Measurements from ENCODE around the gene CAD. TPM values are rescaled to one million over a fixed set of nuclear protein-coding genes. Genes with fewer than 3 reads are reported as not detected.

CAD gene
- total RNA-seq, 1 experiment from 2014 or later = 130 TPM

DNA sequence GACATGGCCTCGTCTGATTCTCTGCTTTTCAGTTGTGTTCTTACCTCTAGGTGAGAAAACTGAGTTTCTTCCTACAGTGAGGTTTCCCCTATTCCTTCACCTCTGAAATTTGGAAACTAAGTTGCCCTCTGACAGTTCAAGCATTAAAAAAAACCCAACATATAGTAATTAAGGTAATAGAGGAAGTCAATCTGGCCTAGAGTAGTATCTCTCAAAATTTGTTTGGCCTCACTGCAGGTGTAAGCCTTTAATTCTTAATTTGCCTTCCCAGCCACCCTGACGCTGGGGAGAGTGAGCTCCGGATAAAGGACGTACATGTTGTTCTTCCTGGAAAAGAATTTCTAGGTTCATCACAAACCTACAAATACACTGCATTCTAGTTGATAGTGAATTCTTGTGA lies 1.4 kb downstream of the CAD start:
- H2BK20ac ChIP-seq (ENCODE audit: low read depth, low read length, poor library complexity, severe bottlenecking) = no peak overlapping the region
- WGBS (ENCODE audit: extremely low coverage, insufficient read length, low lambda C conversion rate) = no CpG with 5 or more reads among the region's 4 CpGs
- no peak overlapping the region for H3T11ph ChIP-seq (ENCODE audit: low read length)
- peak overlapping the region; percentile 97 for H3K4me2 ChIP-seq (ENCODE audit: insufficient read depth, insufficient read length, low read length)
- no peak for DNase-seq
- no peak overlapping the region for H3K56ac ChIP-seq (ENCODE audit: insufficient read length, low read depth, low read length)
- H4K91ac ChIP-seq (ENCODE audit: insufficient read length, low read depth, low read length) = no peak overlapping the region
- H2AFZ ChIP-seq (ENCODE audit: low read length) = no peak overlapping the region
- H3K79me2 ChIP-seq (ENCODE audit: insufficient read depth, low read length) = peaks cover 12% of the 10 kb centered on the region; the same call in 1 of the 2 replicates
- no peak overlapping the region for H2AK5ac ChIP-seq (ENCODE audit: insufficient read length, low read length)
- no peak overlapping the region for H2BK120ac ChIP-seq (ENCODE audit: low read depth, low read length, poor library complexity, severe bottlenecking)
- peaks cover 21 to 28% of the 10 kb centered on the region in 2 experiments for H3K4me1 Mint-ChIP-seq
- H4K8ac ChIP-seq (replicated peaks; ENCODE audit: insufficient read length, low read depth, low read length) = no peak overlapping the region
- H3K14ac ChIP-seq (ENCODE audit: insufficient read depth, low read length) = no peak overlapping the region
- no peak overlapping the region for H3K18ac ChIP-seq (ENCODE audit: insufficient read length, low read depth, low read length)
- H3K23ac ChIP-seq (ENCODE audit: insufficient read length, low read depth, low read length) = no peak overlapping the region
- H3K79me1 ChIP-seq (ENCODE audit: insufficient read depth, low read depth, low read length, poor library complexity, severe bottlenecking) = no peaks in the 10 kb centered on the region
- TF ChIP-seq, protein P1, sequence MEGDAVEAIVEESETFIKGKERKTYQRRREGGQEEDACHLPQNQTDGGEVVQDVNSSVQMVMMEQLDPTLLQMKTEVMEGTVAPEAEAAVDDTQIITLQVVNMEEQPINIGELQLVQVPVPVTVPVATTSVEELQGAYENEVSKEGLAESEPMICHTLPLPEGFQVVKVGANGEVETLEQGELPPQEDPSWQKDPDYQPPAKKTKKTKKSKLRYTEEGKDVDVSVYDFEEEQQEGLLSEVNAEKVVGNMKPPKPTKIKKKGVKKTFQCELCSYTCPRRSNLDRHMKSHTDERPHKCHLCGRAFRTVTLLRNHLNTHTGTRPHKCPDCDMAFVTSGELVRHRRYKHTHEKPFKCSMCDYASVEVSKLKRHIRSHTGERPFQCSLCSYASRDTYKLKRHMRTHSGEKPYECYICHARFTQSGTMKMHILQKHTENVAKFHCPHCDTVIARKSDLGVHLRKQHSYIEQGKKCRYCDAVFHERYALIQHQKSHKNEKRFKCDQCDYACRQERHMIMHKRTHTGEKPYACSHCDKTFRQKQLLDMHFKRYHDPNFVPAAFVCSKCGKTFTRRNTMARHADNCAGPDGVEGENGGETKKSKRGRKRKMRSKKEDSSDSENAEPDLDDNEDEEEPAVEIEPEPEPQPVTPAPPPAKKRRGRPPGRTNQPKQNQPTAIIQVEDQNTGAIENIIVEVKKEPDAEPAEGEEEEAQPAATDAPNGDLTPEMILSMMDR (conservative IDR thresholded peaks at IDR 0.05) = no peak
- peak overlapping the region; percentile 97 for H3K9ac ChIP-seq (ENCODE audit: extremely low read depth, insufficient read length, low read length)
- H3K9me3 ChIP-seq (ENCODE audit: control insufficient read depth, low read depth, low read length) = no peaks in the 10 kb centered on the region
- peaks cover 0 to 1% of the 10 kb centered on the region in 2 experiments; a peak in 1 of 5 replicates for H3K9me3 Mint-ChIP-seq
- H2BK5ac ChIP-seq (ENCODE audit: insufficient read length, low read length) = no peak overlapping the region
- peaks cover 4% of the 10 kb centered on the region; the same call in 1 of the 2 replicates for H3K4me1 ChIP-seq (ENCODE audit: insufficient read depth, low read length)
- H3K36me3 Mint-ChIP-seq (ENCODE audit: insufficient read depth in 1 of 3, low read depth in 3 of 3) = peaks cover 53 to 76% (median 74%) of the 10 kb centered on the region in 3 experiments
- H3K27me3 ChIP-seq (ENCODE audit: insufficient read depth, low read length) = no peaks in the 10 kb centered on the region
- no peak overlapping the region for H2BK15ac ChIP-seq (ENCODE audit: low read depth, low read length)
- no peaks in the 10 kb centered on the region for H4K20me1 ChIP-seq (ENCODE audit: control insufficient read depth, insufficient read depth, insufficient read length)
- no peak overlapping the region for H4K5ac ChIP-seq (ENCODE audit: insufficient read length, low read depth, low read length)
- peak overlapping the region in 2 of 3 experiments; percentile 16 to 40; a peak in 3 of 7 replicates for H3K27ac Mint-ChIP-seq
- peaks cover 9% of the 10 kb centered on the region for H3K23me2 ChIP-seq (ENCODE audit: insufficient read length, low read depth, low read length, poor library complexity, severe bottlenecking)
- no peaks in the 10 kb centered on the region for H3K27me3 Mint-ChIP-seq (ENCODE audit: low read depth)
- peak overlapping the region; percentile 91 to 96 for H3K4me3 Mint-ChIP-seq
- no peak overlapping the region for H3K27ac ChIP-seq (ENCODE audit: insufficient read length, low read depth, low read length)
- H2BK12ac ChIP-seq (ENCODE audit: insufficient read length, low read depth, low read length) = no peak overlapping the region
- no peak overlapping the region for H3K4ac ChIP-seq (ENCODE audit: low read depth, low read length)

All from H9 (cell line).